Smooth muscle cell (in vitro differentiated cells): Measurements from ENCODE around the gene HTR7. TPM values are rescaled to one million over a fixed set of nuclear protein-coding genes. Genes with fewer than 3 reads are reported as not detected.

Source experiments
- DNase-seq: peaks from one replicate; lab custom pipeline; 2025; ENCODE audit not compliant: unreplicated experiment; lab: John Stamatoyannopoulos, UW
- H2AFZ ChIP-seq: fragments of 200-600 bp; sonication (generic); 2 replicates; pipeline ENCODE4 v1.6.0; 2016; ENCODE audit warnings: antibody characterized with exemption, low read depth, mild to moderate bottlenecking
- H3F3A ChIP-seq: fragments of 200-600 bp; sonication (generic); 2 replicates; pipeline ENCODE4 v1.6.0; 2017; ENCODE audit warnings: antibody characterized with exemption, low read depth
- H3K27ac ChIP-seq: fragments of 200-600 bp; sonication (generic); 2 replicates; pipeline ENCODE4 v1.5.1; 2016; ENCODE audit warnings: low read depth, mild to moderate bottlenecking
- H3K27me3 ChIP-seq: fragments of 200-600 bp; sonication (generic); 2 replicates; pipeline ENCODE4 v1.6.1; 2016; ENCODE audit warnings: low read depth, mild to moderate bottlenecking
- H3K36me3 ChIP-seq: fragments of 200-600 bp; sonication (generic); 2 replicates; pipeline ENCODE4 v1.5.1; 2016; ENCODE audit warnings: low read depth
- H3K4me1 ChIP-seq: fragments of 200-600 bp; sonication (generic); 2 replicates; pipeline ENCODE4 v1.5.1; 2016; ENCODE audit warnings: low read depth
- H3K4me2 ChIP-seq: fragments of 200-600 bp; sonication (generic); 2 replicates; pipeline ENCODE4 v1.6.0; 2016; ENCODE audit warnings: mild to moderate bottlenecking
- H3K4me3 ChIP-seq: fragments of 200-600 bp; sonication (generic); 2 replicates; pipeline ENCODE4 v1.5.1; 2016; ENCODE audit warnings: mild to moderate bottlenecking
- H3K79me2 ChIP-seq: fragments of 200-600 bp; sonication (generic); 2 replicates; pipeline ENCODE4 v1.6.0; 2016; ENCODE audit warnings: low read depth, mild to moderate bottlenecking
- H3K9ac ChIP-seq: fragments of 200-600 bp; sonication (generic); 2 replicates; pipeline ENCODE4 v1.6.0; 2016; ENCODE audit warnings: low read depth
- H3K9me3 ChIP-seq: fragments of 200-600 bp; sonication (generic); replicated peaks from 2 replicates; pipeline ENCODE4 v1.5.1; 2016; ENCODE audit warnings: low read depth
- H4K20me1 ChIP-seq: fragments of 200-600 bp; sonication (generic); 2 replicates; pipeline ENCODE4 v1.6.0; 2016; ENCODE audit warnings: low read depth
- CTCF ChIP-seq: fragments of 200-600 bp; sonication (generic); IDR thresholded peaks from 2 replicates; pipeline ENCODE4 v1.5.1; 2017; ENCODE audit warnings: borderline replicate concordance, mild to moderate bottlenecking, antibody characterized with exemption; ENCODE audit not compliant: insufficient read depth, poor library complexity, severe bottlenecking
- WGBS: methylation state at CpG from one replicate; pipeline ENCODE4 v1.1.7; 2016; ENCODE audit warnings: low lambda C conversion rate; 5-methylcytosine and 5-hydroxymethylcytosine counted together
- polyA plus RNA-seq: library from polyadenylated mRNA; unstranded; fragments of >200 nt; fragmentation: Nextera tagmentation; extraction: Ambion mirVana; gene quantifications from 2 replicates; pipeline ENCODE4 v1.2.1, GENCODE V29; 2016
- small RNA-seq: library from RNA; depleted of rRNA; stranded (forward); fragments of <200 nt; gene quantifications from one replicate; pipeline ENCODE3, GENCODE V24; 2014
- total RNA-seq: library from RNA; depleted of rRNA; stranded (reverse); fragments of >200 nt; gene quantifications from 2 replicates; pipeline ENCODE4 v1.2.3, GENCODE V29; 2014

Gene HTR7
- total and polyA plus RNA-seq, 2 experiments from 2014 or later = 3.7 to 10.7 TPM

- H2AFZ ChIP-seq = no peak overlapping the region
- H3K4me2 ChIP-seq = no peak overlapping the region
- no peaks in the 10 kb centered on the region for H3K9me3 ChIP-seq
- H3K4me3 ChIP-seq = no peak overlapping the region
- H3K36me3 ChIP-seq = no peaks in the 10 kb centered on the region
- TF ChIP-seq CTCF = no peak
- no peaks in the 10 kb centered on the region for H4K20me1 ChIP-seq
- no peaks in the 10 kb centered on the region for H3K27me3 ChIP-seq
- H3K79me2 ChIP-seq = no peaks in the 10 kb centered on the region
- H3K4me1 ChIP-seq = no peaks in the 10 kb centered on the region
- no peak overlapping the region for H3K27ac ChIP-seq
- 93% methylated on average over 2 of the region's 2 CpGs for WGBS
- no peaks in the 10 kb centered on the region for H3F3A ChIP-seq
- H3K9ac ChIP-seq = no peak overlapping the region
- no peak for DNase-seq
These were observed 150.2 kb downstream of the HTR7 start for GRCh38 chr10:90707657-90708056.

- Histone ChIP-seq H3K79me2 (no peaks in the 10 kb centered on the region), H2AFZ (no peak overlapping the region), H3K36me3 (no peaks in the 10 kb centered on the region), H3K27ac (no peak overlapping the region), H3F3A (no peaks in the 10 kb centered on the region), H3K9me3 (no peaks in the 10 kb centered on the region), H3K4me3 (no peak overlapping the region), H3K9ac (no peak overlapping the region), H3K4me1 (no peaks in the 10 kb centered on the region), H3K4me2 (no peak overlapping the region), H4K20me1 (no peaks in the 10 kb centered on the region), H3K27me3 (no peaks in the 10 kb centered on the region)
- DNase-seq = no peak
- no peak for TF ChIP-seq CTCF
These were observed 156.4 kb downstream of the HTR7 start for GRCh38 chr10:90701428-90701827.

GRCh38 chr10:90695915-90696676 lies 161.7 kb downstream of the HTR7 start:
- Histone ChIP-seq H3K4me1 (no peaks in the 10 kb centered on the region), H3F3A (no peaks in the 10 kb centered on the region), H3K9ac (no peak overlapping the region), H3K9me3 (peaks cover 6% of the 10 kb centered on the region), H3K27me3 (no peaks in the 10 kb centered on the region), H3K36me3 (peaks cover 5% of the 10 kb centered on the region), H3K27ac (no peak overlapping the region), H3K79me2 (no peaks in the 10 kb centered on the region), H3K4me3 (no peak overlapping the region), H3K4me2 (no peak overlapping the region), H2AFZ (no peak overlapping the region), H4K20me1 (no peaks in the 10 kb centered on the region)
- no peak for TF ChIP-seq CTCF
- 83% methylated on average over 6 of the region's 6 CpGs for WGBS
- DNase-seq = no peak

Small RNA genes within 50 kb of the gene (small RNA-seq; reads per million reads assigned to genes)
- gene RF00019 = not detected

Other genes starting within 250 kb of the HTR7 start
- 46.0 and 73.0 TPM in 2 replicates for gene RPP30, start 13.9 kb upstream of the HTR7 start, total RNA-seq
- 48.2 and 56.9 TPM in 2 replicates for gene RPP30, start 13.9 kb upstream of the HTR7 start, polyA plus RNA-seq
- gene ANKRD1, start 63.0 kb upstream of the HTR7 start, total RNA-seq = 150 and 169 TPM in 2 replicates
- gene ANKRD1, start 63.0 kb upstream of the HTR7 start, polyA plus RNA-seq = 20.0 and 50.9 TPM in 2 replicates